Right atrium auricular region (tissue), 2 donors: ENCODE data around the gene ASCC3. TPM values are rescaled to one million over a fixed set of nuclear protein-coding genes. Genes with fewer than 3 reads are reported as not detected.

Source experiments
- DNase-seq: peaks from one replicate; pipeline ENCODE4 v3.0.0-alpha.2; 2019; ENCODE audit warnings: low spot score
- H3K27ac ChIP-seq, 2 donors: fragments of 200-600 bp; sonication (generic); 1 replicate in 1 of 2; 2 replicates in 1 of 2; pipeline ENCODE4 v1.5.1; 2016 to 2019
- H3K27me3 ChIP-seq, 2 donors: fragments of 200-600 bp; sonication (generic); one replicate each; pipeline versions ENCODE4 v1.5.1 to v1.6.0; 2017 to 2019
- H3K36me3 ChIP-seq: fragments of 200-600 bp; sonication (generic); one replicate; pipeline ENCODE4 v1.5.1; 2016
- H3K4me1 ChIP-seq, 2 donors: fragments of 200-600 bp; sonication (generic); one replicate each; pipeline versions ENCODE4 v1.5.1 to v1.6.0; 2017 to 2019
- H3K4me3 ChIP-seq, 2 donors: fragments of 200-600 bp; sonication (generic); 1 replicate in 1 of 2; 2 replicates in 1 of 2; pipeline ENCODE4 v1.5.1; 2017 to 2019; ENCODE audit warnings: mild to moderate bottlenecking in 1 of 2, moderate library complexity in 1 of 2
- H3K9me3 ChIP-seq, 2 donors: fragments of 200-600 bp; sonication (generic); one replicate each; pipeline ENCODE4 v1.5.1; 2019
- total RNA-seq, 2 donors: library from RNA; depleted of rRNA; stranded (reverse); fragments of >200 nt; gene quantifications; one replicate each; pipeline ENCODE4 v1.1.0, GENCODE V29; 2016
- TF ChIP-seq, protein P1 (sequence below), 2 donors: fragments of 200-600 bp; sonication (generic); IDR thresholded peaks; one replicate each; pipeline ENCODE4 v1.5.1; 2019; ENCODE audit warnings: antibody characterized with exemption in 2 of 2

ASCC3 gene
- total RNA-seq, 2 donors from 2014 or later, result 18.7 to 20.0 TPM

DNA sequence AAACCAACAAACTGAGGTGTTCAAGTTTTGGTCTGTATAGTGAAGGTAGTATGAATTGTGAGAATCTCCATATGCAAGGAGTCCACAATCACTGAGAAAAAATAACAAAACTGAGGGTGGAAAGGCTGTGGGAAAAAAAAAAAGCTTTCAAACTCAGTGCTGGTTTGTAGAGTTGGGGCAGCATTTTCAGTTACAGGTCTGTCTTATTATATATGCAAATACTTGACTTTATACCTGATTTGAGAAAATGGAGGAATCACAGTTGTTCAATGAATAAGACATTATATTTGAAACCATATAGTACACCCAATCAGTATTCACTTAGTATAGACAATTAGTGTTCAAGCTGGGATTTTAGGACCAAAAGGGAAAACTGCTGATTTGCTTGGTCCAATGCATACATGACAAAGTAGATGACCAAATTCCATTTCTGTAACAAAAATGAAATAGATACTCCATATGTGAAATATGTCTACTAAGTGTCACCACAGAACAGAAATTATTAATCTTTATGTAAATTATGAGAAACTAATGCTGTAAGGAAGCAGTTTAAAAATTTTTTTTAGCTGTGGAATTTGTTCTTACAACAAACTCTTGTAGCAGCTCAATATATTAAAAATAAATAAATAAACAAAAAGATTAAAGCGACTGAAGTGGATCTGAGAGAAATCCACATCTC is 187.7 kb downstream of the ASCC3 start:
- Histone ChIP-seq H3K9me3 (no peaks in the 10 kb centered on the region), H3K27ac (no peak overlapping the region), H3K4me1 (no peaks in the 10 kb centered on the region), H3K36me3 (no peaks in the 10 kb centered on the region), H3K27me3 (no peaks in the 10 kb centered on the region), H3K4me3 (no peak overlapping the region)
- no peak for DNase-seq
- TF ChIP-seq, protein P1, sequence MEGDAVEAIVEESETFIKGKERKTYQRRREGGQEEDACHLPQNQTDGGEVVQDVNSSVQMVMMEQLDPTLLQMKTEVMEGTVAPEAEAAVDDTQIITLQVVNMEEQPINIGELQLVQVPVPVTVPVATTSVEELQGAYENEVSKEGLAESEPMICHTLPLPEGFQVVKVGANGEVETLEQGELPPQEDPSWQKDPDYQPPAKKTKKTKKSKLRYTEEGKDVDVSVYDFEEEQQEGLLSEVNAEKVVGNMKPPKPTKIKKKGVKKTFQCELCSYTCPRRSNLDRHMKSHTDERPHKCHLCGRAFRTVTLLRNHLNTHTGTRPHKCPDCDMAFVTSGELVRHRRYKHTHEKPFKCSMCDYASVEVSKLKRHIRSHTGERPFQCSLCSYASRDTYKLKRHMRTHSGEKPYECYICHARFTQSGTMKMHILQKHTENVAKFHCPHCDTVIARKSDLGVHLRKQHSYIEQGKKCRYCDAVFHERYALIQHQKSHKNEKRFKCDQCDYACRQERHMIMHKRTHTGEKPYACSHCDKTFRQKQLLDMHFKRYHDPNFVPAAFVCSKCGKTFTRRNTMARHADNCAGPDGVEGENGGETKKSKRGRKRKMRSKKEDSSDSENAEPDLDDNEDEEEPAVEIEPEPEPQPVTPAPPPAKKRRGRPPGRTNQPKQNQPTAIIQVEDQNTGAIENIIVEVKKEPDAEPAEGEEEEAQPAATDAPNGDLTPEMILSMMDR (IDR thresholded peaks at IDR 0.05), result no peak

DNA sequence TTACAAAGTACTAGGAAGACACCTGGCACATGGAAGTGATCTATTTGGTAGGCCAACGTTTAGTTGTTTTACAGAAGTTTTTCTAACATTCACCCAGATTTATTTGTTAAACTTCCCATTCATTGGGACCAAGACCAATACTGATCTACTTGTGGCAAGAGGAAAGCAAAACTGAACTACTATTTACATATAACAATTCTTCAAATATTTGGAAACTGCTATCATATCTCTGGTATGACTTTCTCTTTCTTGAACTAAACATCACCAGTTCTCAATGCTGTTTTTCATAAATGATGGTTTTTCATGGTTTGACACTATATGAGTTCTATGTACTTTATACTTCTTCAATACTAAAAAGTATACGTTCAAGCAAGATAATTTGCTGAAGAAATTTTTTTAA is 189.2 kb downstream of the ASCC3 start:
- Histone ChIP-seq H3K4me3 (no peak overlapping the region), H3K36me3 (no peaks in the 10 kb centered on the region), H3K27me3 (no peaks in the 10 kb centered on the region), H3K9me3 (no peaks in the 10 kb centered on the region), H3K27ac (no peak overlapping the region), H3K4me1 (no peaks in the 10 kb centered on the region)
- TF ChIP-seq, protein P1 (IDR thresholded peaks at IDR 0.05), result no peak
- no peak for DNase-seq

DNA sequence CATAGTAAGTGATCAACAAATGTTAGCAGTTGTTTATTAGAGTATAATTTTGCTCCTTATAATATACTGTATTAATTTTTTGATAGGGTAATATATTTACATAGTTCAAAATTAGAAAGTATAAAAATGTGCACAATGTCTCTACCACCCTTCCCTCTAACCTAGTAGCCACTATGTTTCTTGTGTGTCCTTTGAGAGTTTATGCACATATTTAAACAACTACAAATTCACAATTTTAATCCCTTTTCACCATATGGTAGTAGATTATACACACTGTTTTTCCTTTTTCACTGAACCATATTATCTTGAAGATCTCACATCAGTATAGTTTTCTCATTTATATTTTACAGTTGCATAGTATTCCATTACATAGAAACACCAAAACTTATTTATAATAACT is 194.9 kb downstream of the ASCC3 start:
- Histone ChIP-seq H3K9me3 (no peaks in the 10 kb centered on the region), H3K36me3 (no peaks in the 10 kb centered on the region), H3K4me1 (no peaks in the 10 kb centered on the region), H3K4me3 (no peak overlapping the region), H3K27me3 (no peaks in the 10 kb centered on the region), H3K27ac (peak overlapping the region in 1 of 2 donors; percentile 59)
- DNase-seq, result no peak
- TF ChIP-seq, protein P1 (IDR thresholded peaks at IDR 0.05), result no peak

DNA sequence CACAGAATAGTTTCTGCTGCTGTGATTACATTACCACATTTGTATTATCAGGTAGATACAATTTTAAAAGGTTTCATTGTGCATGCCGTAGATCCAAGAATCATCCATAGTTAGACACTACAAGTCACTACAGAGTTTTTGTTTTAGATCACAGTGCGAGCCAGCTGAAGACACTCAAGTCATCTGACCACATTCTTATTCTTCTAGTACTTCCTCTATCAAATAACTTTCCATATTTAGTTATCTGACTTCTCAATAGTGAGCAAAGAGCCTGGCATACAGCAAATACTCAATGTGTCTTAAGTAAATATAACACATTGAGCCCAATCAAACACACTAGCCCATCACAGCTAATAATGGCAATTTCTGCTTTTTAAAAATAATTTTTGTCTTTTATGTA is 195.4 kb downstream of the ASCC3 start:
- Histone ChIP-seq H3K4me3 (no peak overlapping the region), H3K27ac (peak overlapping the region in 1 of 2 donors; percentile 59), H3K4me1 (no peaks in the 10 kb centered on the region), H3K9me3 (no peaks in the 10 kb centered on the region), H3K36me3 (no peaks in the 10 kb centered on the region), H3K27me3 (no peaks in the 10 kb centered on the region)
- TF ChIP-seq, protein P1 (IDR thresholded peaks at IDR 0.05), result no peak
- DNase-seq, result no peak

DNA sequence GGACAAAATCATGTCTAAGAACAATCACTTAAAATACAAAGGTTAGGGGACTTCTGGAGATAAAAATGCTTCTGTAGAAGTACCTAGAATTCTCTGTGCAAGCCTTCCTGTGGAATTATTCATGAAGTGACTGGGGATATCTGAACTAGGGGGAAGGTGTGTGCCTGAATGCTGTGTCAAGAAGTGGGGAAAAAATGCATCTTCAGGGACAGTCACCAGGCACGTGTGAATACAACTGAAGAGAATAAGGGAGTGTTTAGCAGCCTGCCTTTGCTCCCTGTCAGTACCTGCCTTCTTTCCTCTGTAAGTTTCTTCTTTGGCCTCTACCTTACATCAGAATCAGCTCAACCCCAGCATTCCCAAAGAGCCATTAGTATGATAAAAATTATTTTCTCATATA is 201.0 kb downstream of the ASCC3 start:
- no peak for DNase-seq
- Histone ChIP-seq H3K36me3 (peaks cover 5% of the 10 kb centered on the region), H3K4me3 (no peak overlapping the region), H3K27ac (no peak overlapping the region), H3K27me3 (no peaks in the 10 kb centered on the region), H3K4me1 (no peaks in the 10 kb centered on the region), H3K9me3 (no peaks in the 10 kb centered on the region)
- TF ChIP-seq, protein P1 (IDR thresholded peaks at IDR 0.05), result no peak

- Histone ChIP-seq H3K4me1 (no peaks in the 10 kb centered on the region), H3K27ac (no peak overlapping the region), H3K4me3 (no peak overlapping the region), H3K27me3 (no peaks in the 10 kb centered on the region), H3K9me3 (no peaks in the 10 kb centered on the region), H3K36me3 (peaks cover 5% of the 10 kb centered on the region)
- no peak for DNase-seq
- TF ChIP-seq, protein P1 (IDR thresholded peaks at IDR 0.05), result peak in 1 of 2 donors; percentile 12
Measured at GRCh38 chr6:100678027-100678426, 203.1 kb downstream of the ASCC3 start.
